ENCODE results near the gene NECTIN4.
A peak's percentile ranks its signal among the peaks of the same experiment; 100 is the strongest.

Gene NECTIN4

DNA sequence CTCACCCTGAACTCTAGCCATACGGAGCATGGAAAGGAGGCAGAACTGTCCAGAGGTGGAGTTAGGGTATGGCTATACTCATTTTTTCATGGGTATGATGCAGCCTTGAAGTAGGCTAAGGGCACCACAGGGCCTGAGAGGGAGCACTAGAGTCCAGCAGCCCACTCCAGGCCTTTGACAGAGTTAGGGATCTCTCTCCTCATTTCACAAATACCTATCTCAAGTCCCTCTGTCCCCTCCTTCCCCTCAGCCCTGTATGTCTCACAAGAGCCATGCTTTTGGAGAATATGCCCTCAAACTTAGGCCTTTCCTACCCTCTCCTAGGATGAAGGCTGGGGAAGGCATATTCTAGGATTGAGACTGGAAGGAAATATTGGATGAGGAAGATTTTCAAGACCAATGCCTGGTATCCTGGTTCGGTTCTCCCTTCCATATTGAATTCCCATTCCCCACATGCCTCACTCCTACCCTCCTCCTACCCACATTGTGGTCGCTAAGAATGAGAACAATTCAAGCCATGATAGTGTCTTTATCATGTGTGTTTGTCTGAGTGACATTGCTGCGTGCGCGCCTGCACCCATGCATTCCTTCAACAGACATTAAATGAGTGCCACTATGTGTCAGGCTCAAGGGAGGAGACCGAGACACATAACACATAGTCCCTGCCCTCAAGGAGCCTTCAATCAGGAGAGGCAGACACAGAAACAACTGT is 2.6 kb upstream of the NECTIN4 start:
- TF ChIP-seq, protein P1, sequence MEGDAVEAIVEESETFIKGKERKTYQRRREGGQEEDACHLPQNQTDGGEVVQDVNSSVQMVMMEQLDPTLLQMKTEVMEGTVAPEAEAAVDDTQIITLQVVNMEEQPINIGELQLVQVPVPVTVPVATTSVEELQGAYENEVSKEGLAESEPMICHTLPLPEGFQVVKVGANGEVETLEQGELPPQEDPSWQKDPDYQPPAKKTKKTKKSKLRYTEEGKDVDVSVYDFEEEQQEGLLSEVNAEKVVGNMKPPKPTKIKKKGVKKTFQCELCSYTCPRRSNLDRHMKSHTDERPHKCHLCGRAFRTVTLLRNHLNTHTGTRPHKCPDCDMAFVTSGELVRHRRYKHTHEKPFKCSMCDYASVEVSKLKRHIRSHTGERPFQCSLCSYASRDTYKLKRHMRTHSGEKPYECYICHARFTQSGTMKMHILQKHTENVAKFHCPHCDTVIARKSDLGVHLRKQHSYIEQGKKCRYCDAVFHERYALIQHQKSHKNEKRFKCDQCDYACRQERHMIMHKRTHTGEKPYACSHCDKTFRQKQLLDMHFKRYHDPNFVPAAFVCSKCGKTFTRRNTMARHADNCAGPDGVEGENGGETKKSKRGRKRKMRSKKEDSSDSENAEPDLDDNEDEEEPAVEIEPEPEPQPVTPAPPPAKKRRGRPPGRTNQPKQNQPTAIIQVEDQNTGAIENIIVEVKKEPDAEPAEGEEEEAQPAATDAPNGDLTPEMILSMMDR (conservative IDR thresholded peaks at IDR 0.05; ENCODE audit: low read depth) = no peak
- ChIA-PET CTCF (interaction anchor here (1.0 kb wide), 1 partner anchor 46 kb away, joined by 3 read pairs; the partner anchor contains the start of gene USF1), POLR2A (ENCODE audit: low non-redundant PET) (no interaction called here)

DNA sequence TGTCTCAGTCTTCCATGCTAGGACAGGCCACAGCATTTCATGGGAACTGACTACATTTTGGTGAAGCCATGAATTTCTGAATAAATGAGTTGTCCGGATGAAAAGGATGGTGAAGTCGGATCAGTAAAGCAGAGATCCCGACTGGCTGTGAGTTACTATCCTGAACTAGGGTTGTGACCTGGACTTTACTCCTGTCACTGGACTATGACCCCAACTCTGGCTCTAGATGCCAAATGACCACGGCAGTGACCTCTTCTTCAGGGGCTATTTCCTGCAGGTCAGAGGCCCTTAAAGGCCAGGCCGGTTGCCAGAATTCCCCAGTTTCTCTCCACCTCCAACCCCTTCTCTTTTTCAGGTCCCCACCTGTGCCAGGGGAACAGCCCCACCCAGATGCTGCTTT is 1.7 kb upstream of the NECTIN4 start:
- DNase-seq (ENCODE audit: low spot score) = no peak
- H3K27ac ChIP-seq = no peak overlapping the region
- ChIA-PET CTCF (no interaction called here), POLR2A (ENCODE audit: low non-redundant PET) (no interaction called here)
- TF ChIP-seq, protein P1 (conservative IDR thresholded peaks at IDR 0.05; ENCODE audit: low read depth) = no peak

More for the DNA sequence above, 2.6 kb upstream of the NECTIN4 start:
- no peak for DNase-seq (ENCODE audit: low spot score)
- no peak overlapping the region for H3K27ac ChIP-seq

DNA sequence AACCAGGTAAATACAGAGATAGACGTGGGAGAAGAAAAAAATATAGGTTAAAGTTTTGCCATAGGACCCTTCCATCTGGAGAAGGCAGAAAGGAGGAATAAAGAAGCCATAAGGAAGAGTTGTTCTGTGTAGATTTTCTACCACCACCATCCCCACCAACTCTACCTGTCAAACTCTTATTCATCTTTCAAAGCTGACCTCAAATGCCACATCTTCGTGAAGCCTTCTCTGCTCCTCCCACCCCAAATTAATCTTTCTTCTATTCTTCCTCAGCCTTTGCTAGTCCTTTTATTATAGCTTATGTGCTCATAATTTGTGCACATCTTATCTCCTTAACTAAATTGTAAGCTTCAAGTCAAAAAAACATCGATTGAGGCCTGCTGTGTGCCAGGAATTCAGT is 1.3 kb upstream of the NECTIN4 start:
- no peak overlapping the region for H3K27ac ChIP-seq
- TF ChIP-seq, protein P1 (conservative IDR thresholded peaks at IDR 0.05; ENCODE audit: low read depth) = no peak
- POLR2A ChIA-PET (ENCODE audit: low non-redundant PET) = no interaction called here
- no peak for DNase-seq (ENCODE audit: low spot score)
- CTCF ChIA-PET = no interaction called here

DNA sequence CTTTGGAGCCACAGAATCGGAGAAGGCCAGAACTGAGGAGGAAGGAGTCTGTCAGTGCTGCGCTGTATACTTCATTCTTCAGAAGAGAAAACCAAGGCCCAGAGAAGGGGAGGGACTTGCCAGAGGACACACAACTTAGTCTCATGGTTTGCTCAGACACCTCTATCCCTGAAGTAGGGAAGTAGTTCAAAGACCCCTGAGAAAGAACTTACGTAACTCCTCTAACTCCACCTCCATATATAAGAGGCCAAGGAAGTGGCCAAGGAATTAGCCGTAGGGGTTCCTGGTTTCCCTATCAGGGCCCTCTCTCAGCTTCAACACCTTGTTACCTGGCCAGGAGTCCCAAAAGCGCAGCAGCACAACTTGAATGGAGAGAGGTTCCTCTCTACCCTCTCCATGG is 580 bp upstream of the NECTIN4 start:
- H3K27ac ChIP-seq = no peak overlapping the region
- CTCF ChIA-PET = no interaction called here
- POLR2A ChIA-PET (ENCODE audit: low non-redundant PET) = interaction anchor here (0.6 kb wide), 1 partner anchor 13 kb away, joined by 3 read pairs; no protein-coding TSS in a partner anchor
- no peak for DNase-seq (ENCODE audit: low spot score)
- TF ChIP-seq, protein P1 (conservative IDR thresholded peaks at IDR 0.05; ENCODE audit: low read depth) = no peak

DNA sequence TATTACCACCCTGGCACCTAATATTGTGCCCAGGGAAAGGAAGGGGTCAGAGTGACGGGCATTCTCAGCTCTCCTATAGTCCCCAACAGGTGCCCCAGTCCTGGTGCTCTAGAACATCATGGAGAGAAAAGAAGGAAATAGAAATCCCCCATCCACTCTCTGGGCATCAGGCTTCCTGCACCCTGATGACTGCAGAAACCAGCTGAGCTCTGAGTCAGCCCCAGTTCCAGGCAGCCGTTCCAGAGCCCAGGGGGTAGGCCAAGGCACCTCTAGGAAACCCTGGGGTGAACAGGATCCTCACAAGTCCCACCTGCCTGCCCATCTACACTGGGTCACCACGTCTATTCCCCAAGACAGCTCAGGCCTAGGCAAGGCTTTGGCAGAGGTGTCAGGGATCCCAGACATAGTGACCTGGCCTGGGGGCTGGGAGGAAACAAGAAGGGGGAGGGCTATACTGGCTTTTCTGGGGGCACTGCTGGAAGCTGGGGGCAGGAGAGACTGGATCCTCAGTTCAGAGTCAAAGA is 709 bp downstream of the NECTIN4 start:
- TF ChIP-seq, protein P1 (conservative IDR thresholded peaks at IDR 0.05; ENCODE audit: low read depth) = no peak
- no peak overlapping the region for H3K27ac ChIP-seq
- CTCF ChIA-PET = interaction anchor here (0.5 to 1.7 kb wide), 6 partner anchors 8 to 334 kb away, joined by 3 to 10 read pairs (median 3); no protein-coding TSS in a partner anchor
- peak; percentile 69 for DNase-seq (ENCODE audit: low spot score)
- POLR2A ChIA-PET (ENCODE audit: low non-redundant PET) = interaction anchor here (1.4 kb wide), 1 partner anchor 43 kb away, joined by 3 read pairs; the partner anchor contains the start of gene USF1

DNA sequence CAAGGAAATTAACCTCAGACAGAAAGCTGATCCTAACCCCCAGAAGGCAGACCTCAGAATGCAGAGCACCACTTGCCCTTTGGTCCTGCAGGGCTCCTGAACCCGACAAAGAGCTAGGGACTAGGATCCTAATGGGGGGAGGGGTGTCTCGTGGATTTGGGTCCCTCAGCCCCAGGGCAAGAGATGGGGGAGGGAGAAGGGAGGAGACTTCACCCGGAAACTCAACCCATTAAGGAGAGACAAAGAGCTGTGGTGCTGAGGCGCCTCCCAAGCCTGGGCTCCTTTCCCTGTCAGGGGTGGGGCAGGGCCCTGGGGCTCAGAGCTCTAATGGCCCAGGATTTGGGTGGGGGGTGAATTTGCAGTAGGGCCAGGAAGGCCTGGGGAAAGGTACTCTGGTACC is 2.9 kb downstream of the NECTIN4 start:
- ChIA-PET CTCF (interaction anchor here (0.7 to 1.2 kb wide), 2 partner anchors 15 to 97 kb away, joined by 4 to 5 read pairs; no protein-coding TSS in a partner anchor), POLR2A (ENCODE audit: low non-redundant PET) (interaction anchor here (0.6 kb wide), 1 partner anchor 70 kb away, joined by 3 read pairs; no protein-coding TSS in a partner anchor)
- no peak for DNase-seq (ENCODE audit: low spot score)
- TF ChIP-seq, protein P1 (conservative IDR thresholded peaks at IDR 0.05; ENCODE audit: low read depth) = no peak
- H3K27ac ChIP-seq = no peak overlapping the region
